H1 (cell line): ENCODE data around the gene TLK1. TPM values are rescaled to one million over a fixed set of nuclear protein-coding genes. Genes with fewer than 3 reads are reported as not detected.

Source experiments
- CBX8 ChIP-seq: fragments of 300-800, 300-1000 bp; sonication (generic); IDR thresholded peaks from 2 replicates; pipeline ENCODE4 v1.7.1; 2016; ENCODE audit warnings: low read depth, low read length, borderline replicate concordance
- EZH2 ChIP-seq: fragments of 200-600 bp; sonication (generic); IDR thresholded peaks from 2 replicates; pipeline ENCODE4 v1.7.1; 2012; ENCODE audit warnings: low read depth, mild to moderate bottlenecking, moderate library complexity, low read length, inconsistent platforms; ENCODE audit not compliant: severe bottlenecking
- HDAC6 ChIP-seq: IDR thresholded peaks from one replicate; pipeline ENCODE4 v1.7.1; 2012; ENCODE audit warnings: low read depth, mild to moderate bottlenecking, inconsistent platforms, low read length, moderate library complexity
- KDM4A ChIP-seq: IDR thresholded peaks from one replicate; pipeline ENCODE4 v1.7.1; 2012; ENCODE audit warnings: low read depth, mild to moderate bottlenecking, moderate library complexity, low read length, inconsistent platforms; ENCODE audit not compliant: severe bottlenecking
- SP2 ChIP-seq: IDR thresholded peaks from 2 replicates; pipeline ENCODE4 v1.6.1; 2012; ENCODE audit warnings: mild to moderate bottlenecking, low read length, inconsistent platforms
- TBP ChIP-seq: IDR thresholded peaks from 2 replicates; pipeline ENCODE4 v1.6.1; 2011; ENCODE audit warnings: low read depth, low read length, improper control_type of control experiment
- polyA plus RNA-seq, 7 experiments: library from polyadenylated mRNA; depleted of rRNA in 3 of 7; stranded (reverse) in 5 of 7; unstranded in 2 of 7; fragments of >200 nt in 5 of 7; fragments of 200-250 nt in 2 of 7; gene quantifications; 1 replicate in 5 of 7; 2 replicates in 1 of 7; 4 replicates in 1 of 7; pipeline versions ENCODE4 v1.2.1 to v1.2.3, GENCODE V29; 2011 to 2013; ENCODE audit warnings: missing spikeins in 2 of 7, mixed read lengths in 2 of 7
- total RNA-seq: library from RNA; stranded (reverse); fragmentation: NEBNext Ultra II Directional; extraction: Animal tissue kit (Norgen Biotek cat#: 25700); gene quantifications from 2 replicates; pipeline ENCODE4 v1.2.1, GENCODE V29; 2021

Gene TLK1
- total and polyA plus RNA-seq, 2 of the 8 experiments (the other 6 are each of a cell fraction or from before 2014, with no cell fraction given) = 11.2 to 102 TPM

- TF ChIP-seq KDM4A (no peak), EZH2 (no peak), TBP (no peak), HDAC6 (no peak), CBX8 (no peak), SP2 (no peak)
Observed at GRCh38 chr2:171018522-171018921, 142.2 kb downstream of the TLK1 start (continued).
